HG02870 (cell line): ENCODE data around the gene AKAP6.
"Not testable (repeated sequence)": the region's sequence is repeated elsewhere in the genome, so short reads cannot be mapped to it uniquely, and the experiment has no call there.

ENCODE experiments used
- ATAC-seq: cut with Tn5 transposase; IDR thresholded peaks from one replicate; pipeline ENCODE4 v1.9.1; 2021; ENCODE audit warnings: mild to moderate bottlenecking, moderate library complexity; ENCODE audit not compliant: unreplicated experiment

The AKAP6 gene

DNA sequence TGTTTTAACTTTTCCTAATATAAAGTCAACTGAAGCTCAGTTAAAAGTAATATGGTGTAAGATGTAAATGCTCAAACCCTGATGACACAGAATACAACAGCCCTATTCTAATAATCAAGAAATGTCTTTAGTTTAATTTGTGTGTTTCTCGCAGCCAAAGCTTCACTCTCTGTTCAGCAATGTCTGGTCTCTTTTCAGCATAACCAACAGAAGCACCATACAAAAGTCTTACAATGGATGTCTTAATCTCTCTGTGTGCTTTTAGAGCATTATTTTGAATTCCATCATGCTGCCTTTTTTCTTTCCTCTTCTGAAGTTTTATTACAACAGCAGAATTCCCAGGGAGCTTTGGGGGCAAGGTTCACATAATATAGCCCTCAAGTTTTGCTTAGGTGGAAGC, 399.4 kb downstream of the AKAP6 start:
- ATAC-seq: no peak

DNA sequence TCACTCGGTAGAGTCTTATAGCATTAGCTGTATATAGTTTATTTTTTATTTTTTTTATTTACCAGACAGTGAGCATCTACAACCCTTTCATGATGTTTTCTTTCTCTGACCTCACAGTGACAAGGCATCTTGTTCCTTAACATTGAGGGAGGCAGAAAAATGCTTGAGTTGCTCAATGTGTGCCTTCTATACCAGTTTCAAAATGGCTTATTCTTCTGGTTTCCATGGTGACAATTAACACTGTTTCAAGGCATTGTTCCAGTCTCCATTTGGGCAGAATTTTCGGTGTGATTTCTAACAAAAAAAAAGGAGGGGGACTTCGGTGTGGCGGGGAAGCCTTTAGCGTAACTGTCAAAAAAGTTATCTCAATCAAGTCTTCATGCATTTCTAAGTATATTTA, 399.9 kb downstream of the AKAP6 start:
- ATAC-seq: no peak

DNA sequence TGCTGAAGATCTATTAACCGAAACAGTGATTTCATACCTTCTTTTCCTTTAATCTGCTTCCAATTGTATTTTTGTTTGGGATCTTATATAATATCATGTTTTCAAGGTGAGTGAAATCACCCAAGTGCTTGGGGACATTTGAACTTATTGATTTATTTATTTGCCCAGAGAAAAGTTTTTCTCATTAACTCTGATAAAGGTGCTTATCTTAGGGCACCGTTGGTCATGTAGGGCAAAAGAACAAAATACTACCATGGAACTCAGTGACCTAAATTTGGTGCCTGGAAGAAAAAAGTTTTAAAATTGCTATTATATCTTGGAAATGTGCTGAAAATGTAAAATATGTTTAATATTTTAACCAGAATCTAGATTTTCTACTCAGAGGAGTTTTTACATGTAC, 402.2 kb downstream of the AKAP6 start:
- ATAC-seq: no peak

DNA sequence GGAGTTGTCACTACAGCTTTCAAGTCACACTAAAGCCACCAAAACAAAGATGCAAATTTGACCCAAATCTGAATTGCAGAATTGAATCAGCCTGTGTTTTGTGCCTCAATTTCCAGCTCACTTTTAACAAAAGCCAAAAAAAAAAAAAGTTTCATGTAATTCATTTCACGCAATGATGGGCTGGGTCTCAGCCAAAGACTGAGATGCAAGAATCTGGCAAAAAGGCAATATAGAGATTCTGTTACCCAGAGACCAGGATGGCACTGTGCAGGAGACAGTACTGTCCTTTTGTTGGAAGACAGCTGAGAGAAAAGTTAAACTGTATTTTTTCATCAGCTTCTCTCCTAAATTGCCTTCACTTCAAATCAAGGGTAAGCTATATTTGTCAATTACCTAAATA, 403.9 kb downstream of the AKAP6 start:
- ATAC-seq: no peak

DNA sequence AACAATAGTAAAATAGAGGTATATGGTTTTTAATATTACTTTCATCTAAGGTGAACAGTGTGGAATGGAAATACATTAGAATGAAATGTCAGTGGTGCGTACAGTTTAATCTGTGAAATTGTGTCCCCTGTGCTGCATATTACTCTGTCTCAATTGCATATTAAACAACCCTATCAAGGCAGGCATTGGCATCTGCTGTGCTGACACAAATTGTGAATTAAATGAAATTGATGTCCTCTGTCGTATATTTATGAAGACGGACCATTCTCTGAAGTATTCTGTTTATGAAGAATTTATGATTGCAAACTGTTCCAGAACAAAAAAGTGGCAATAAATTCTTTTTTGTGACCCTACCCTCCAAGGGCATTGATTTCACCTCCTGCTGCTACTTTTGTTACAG, 405.2 kb downstream of the AKAP6 start:
- no peak for ATAC-seq

DNA sequence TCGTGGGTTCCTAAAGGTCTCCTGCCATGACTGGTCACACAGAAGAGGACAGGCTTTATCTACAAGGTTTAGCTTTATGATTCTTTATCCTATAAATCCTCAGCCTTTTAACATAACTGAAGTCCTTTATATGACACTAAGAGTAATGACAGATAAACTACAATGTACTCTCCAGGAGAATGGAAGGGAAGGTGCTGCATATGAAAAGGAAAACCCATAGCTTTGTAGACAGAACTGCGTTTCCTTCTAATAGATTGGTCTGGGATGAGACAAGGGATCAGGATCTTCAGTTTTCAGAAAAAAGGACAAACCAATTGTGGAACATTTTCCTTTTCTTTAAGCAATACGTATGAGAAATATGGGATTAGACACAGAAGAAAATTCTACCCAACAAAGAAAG, 408.5 kb downstream of the AKAP6 start:
- no peak for ATAC-seq

DNA sequence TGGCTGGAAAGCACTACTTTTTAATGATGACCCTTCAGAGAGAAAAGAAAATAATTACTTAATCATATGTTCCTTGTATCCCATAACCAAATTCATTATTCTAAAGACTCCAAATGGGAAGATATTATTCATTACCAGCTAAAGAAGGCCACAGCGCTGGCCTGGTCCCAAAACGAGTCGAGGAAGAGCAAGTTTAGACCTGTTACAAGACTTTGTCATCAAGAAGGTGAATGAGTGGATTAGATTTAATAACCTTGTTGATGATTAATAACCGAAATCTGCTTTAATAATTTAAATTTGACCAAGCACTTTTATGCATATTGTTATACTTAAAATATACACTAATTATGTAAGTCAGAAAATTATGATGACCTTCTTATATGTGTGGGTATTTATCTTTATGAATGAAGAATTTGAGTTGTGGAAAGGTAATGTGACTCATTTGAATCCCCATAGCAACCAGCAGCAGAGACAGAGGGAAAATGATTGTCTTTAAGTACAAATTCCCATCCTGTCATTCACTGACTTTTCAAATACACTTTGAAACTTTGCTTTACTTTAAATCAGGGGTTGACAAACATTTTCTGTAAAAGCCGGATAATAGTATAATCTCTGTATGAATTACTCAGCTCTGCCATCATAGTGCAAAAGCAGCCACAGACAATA, 409.2 kb downstream of the AKAP6 start:
- ATAC-seq: no peak

DNA sequence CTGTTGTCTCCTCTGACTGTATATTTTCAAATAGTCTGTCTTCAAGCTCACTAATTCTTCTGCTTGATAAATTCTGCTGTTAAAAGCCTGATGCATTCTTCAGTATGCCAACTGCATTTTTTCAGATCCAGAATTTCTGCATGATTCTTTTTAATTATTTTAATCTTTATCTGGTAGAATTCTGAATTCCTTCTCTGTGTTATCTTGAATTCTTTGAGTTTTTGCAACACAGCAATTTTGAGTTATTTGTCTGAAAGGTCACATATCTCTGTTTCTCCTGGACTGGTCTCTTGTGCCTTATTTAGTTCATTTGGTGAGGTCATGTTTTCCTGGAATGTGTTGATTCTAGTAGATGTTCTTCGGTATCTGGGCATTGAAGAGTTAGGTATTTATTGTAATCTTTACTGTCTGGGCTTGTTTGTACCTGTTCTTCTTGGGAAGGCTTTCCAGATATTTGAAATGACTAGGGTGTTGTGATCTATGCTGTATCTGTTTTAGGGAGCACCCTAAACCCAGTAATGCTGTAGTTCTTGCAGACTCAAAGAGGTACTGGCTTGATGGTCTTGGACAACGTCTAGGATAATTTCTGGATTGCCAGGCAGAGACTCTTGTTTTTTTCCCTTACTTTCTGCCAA, 415.8 kb downstream of the AKAP6 start:
- ATAC-seq: no peak

DNA sequence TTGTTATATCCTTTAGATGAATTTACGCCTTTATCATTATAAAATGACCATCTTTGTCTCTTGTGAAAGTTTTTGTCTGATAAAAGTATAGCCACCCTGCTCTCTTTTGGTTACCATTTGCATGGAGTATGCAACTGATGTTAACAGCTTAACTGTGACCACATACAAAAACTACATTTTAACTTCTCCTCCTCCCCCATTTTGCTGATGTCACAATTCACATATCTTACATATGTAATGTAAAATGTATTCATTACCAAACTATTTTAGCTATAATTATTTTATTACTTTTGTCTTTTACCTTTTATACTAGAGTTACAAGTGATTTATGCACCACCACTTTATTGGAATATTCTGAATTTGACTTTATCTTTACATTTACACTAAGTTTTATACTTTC, 425.1 kb downstream of the AKAP6 start:
- no peak for ATAC-seq

DNA sequence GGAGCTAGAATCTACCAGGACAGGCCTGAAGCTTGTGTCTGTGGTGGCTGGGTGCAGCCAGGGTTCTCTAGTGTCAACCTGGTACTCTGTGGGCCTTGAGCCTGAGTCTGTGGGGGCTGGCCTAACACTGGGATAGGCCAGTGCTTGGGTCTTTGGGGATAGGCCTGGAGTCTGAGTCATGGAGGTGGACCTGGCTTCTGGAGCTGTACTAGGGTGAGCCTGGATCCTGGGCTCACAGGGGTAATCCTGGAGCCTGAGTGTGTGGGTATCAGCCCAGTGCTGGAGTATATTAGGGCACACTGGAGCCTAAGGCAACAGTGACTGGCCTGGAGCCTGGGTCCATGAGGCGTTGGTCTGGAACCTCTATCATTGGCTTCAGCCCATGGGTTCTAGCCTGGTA, 427.1 kb downstream of the AKAP6 start:
- no peak for ATAC-seq

DNA sequence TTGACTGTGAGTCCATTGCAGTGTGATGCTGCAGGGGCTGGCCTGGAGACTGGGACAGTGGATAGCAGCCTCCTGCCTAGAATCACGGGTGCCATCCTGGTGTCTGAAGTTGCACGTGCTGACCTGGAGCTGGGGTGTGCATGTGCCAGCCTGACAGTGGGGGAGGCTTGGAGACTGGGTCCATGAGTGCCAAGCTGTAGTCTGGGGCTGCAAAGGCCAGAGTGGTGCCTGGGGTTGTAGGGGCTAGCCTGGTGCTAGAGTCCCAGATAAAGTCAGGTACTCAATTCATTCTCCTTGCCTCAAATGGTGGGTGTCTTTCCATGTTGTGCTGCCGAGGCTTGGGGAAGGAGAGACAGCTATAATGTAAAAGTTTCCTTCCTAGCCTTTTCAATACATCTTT, 427.7 kb downstream of the AKAP6 start:
- no peak for ATAC-seq

DNA sequence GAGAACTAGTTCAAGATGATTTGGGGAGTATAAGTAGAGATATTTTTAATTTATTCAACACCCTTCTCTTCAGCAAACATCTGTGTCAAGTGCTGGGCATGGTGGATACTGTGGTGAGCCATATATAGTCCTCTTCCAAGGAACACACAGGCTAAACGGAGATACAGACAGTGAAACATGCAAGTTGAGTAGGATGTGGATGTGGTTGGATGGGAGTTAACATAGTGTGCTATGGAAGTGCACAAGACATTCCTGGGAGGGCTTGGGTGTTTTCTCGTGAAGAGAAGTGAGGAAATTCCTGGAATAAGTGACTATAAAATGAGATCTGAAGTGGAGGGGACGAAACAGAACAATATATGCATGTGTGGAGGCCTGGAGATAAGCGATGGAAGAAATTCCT, 428.5 kb downstream of the AKAP6 start:
- no peak for ATAC-seq

DNA sequence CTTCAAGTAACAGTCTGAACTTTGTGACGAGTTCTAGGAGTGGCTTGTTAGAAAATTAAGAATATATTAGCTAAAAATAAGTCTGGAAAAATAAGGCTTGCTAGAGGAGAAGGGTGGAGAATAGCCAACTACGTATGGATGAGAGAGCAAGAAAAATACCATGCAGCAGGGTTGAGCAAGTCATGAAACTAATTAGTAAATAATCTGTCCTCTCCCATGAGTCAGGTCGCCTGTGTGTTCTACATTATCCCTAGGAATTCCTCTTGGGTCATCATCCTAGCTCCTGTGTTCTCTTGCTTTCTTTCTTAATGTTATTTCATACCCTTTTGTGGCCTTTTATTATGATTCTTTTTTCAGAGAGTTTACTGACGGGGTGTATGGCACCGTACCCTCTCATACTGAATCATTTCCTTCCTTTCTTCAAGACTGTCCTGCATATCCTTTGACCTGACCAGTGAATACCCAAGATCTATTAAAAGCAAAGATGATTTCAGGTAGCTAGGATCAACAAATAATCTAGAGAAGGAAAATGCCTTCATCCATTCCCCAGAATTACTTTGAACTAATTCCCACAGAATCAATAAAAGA, 432.4 kb downstream of the AKAP6 start:
- no peak for ATAC-seq

DNA sequence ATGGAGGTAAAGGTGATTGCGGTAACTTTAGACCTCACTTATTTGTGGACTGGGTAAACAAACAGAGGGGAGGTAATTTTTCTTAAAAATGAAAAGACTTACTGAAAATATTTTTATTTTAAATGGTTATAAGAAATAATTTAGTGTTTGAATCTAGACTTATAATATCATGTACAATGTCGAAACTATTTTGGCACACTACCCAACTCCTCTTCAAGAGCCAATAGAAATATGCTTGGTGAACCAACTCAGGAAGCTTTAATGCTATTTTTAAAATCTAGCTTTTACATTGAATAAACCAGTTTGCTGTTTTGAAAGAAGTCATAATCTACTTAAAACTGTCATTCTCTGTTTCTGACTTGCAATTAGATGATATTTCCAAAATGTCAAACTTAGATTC, 433.8 kb downstream of the AKAP6 start:
- no peak for ATAC-seq

DNA sequence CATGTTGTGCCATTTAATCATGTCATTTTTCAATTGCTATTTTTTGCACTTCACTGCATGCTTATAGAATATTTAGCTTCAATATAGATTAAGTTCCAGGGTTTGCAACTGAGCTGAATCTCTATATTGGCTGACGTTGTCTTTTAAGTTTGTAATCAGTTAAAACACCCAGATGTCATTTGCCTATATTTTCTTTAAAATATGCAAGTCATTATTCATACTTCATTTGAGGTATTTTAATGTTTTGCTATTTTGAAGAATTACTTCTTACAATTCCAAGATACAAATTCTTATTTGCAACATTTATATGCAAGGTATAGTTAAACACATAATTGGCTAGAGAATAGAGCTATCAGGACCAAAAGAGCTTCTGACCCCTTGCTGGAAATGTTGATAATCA, 434.6 kb downstream of the AKAP6 start:
- no peak for ATAC-seq

DNA sequence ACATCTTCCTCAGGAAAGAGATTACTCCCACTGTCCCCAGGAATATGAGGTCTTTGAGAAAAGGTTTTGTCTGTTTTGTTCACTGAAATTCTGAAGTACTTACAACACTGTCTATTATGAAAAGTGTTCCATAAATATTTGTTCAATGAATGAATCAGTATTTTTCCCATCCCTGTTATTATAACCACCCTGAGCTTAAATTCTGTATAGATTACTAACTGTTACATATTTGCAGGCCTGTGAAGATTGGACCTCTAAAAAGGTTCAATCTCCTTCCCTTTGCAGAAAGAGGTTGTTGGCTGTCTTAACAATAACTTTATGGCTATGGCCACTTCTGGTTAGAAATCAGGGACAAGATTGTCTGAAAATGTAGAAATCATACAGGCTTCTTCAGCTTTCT, 435.0 kb downstream of the AKAP6 start:
- ATAC-seq: no peak

DNA sequence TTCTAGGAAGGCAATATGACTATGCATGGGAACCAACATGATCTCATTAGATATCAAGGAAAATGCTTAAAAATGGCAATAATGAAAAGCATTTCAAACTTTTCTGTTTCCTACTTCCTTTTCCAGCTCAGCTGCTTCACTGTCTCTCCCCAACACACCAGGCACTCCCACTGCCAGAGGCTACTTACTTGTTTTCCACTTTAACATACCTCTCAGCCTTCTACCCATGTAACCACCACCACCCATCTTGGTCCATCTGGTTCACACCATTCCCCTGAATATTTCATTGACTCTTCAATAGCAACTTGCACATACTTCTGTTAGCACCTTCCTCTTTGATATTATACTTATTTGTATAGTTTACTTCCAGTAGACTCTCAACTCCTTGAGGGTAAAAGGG, 441.3 kb downstream of the AKAP6 start:
- no peak for ATAC-seq

DNA sequence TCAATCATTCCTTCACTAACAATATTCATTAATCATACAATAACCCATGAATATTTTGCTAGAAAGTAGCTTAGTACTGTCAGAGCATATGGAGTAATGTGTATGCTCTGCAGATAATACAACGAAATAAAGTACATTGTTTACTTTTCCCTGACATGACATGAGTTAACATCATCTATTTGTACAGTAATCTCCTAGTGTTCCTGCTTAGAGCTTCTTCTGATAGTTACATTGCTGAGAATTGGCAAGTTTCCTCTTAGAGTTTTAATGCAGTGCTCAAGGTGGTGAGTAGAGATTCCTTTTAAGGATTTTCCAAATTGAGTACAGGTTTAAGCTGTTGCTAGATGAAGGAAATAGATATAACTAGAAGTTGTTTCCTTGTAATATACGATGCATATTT, 445.1 kb downstream of the AKAP6 start:
- ATAC-seq: no peak

DNA sequence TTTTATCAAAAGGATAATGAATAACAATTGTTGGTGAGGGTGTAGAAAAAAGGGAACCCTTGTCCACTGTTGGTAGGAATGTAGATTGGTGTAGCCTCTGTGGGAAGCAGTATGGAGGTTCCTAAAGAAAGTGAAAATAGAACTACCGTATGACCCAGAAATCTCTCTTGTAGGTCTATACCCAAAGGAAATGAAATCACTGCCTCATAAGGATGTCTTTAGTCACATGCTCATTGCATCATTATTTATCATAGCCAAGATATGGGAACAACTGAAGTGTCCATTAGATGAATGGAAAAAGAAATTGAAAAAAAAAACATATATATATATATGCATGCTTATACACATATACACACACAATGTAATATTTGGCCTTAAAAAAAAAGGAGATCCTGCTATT, 450.7 kb downstream of the AKAP6 start:
- no peak for ATAC-seq

DNA sequence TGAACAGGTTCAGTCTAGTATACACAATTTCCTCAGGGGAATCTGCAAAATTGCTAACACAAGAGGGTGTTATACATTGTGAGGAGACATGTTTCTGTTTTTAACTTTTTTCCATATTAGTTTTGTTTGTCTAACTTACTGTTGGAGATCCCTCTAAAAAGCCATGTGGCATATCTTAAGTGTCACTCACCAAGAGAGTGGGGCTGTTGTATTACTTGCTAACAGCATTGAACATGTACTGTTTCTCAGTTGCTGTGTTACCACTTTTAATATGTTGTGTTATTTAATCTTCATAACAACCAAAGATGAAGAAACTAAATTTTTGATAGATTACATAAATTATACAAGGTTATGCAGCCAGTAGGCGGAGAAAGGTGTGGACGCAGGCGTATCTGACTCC, 455.3 kb downstream of the AKAP6 start:
- ATAC-seq: no peak

DNA sequence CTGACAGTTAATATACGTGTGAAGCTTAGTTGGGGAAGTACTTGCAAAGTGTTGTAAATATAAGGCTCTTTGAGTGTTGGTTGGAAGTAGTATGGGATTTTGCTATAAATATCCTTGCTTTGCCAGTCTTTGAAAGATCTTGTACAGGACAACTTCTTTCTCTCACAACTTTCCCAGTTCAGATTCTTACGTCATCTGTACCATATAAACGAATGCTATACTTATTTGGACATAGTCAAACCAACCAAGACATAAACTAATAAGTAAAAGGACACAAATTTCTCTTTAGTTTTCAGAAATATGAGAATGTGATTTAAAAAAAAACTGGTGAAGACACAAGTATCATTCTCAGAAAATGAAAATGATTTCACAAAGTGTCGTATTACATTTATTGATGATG, 456.5 kb downstream of the AKAP6 start:
- ATAC-seq: no peak

DNA sequence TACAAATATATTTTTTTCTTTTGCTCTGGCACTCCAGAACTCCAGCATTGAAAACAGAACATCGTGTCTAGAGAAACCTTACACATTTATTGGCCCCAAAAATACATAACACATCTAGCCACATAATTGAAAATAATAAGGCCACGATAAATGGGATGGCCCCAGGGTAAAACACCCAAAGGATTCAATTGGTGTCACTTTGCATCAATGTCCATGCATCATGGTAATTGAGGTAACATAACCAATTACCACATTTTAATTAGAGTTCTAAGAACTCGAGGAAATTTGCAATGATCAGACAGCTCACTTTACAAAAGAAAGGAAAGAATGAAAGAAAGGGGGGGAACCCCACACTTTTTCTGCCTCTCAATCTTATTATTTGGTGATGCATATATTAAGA, 457.8 kb downstream of the AKAP6 start:
- no peak for ATAC-seq

DNA sequence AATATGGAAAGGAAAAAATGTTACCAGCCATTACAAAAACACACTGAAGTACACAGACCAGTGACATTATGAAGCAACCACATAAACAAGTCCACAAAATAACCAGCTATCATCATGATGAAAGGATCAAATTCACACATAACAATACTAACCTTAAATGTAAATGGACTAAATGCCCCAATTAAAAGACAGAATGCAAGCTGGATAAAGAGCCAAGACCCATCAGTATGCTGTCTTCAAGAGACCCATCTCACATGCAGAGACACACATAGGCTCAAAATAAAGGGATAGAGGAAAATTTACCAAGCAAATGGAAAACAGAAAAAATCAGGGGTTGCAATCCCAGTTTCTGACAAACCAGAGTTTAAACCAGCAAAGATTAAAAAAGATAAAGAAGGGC, 463.9 kb downstream of the AKAP6 start:
- ATAC-seq: not testable (repeated sequence)
